ENCODE results near the gene TRAF5. TPM values are rescaled to one million over a fixed set of nuclear protein-coding genes. Genes with fewer than 3 reads are reported as not detected.

The TRAF5 gene
- polyA plus RNA-seq, 1 experiment, result 39.8 TPM

DNA sequence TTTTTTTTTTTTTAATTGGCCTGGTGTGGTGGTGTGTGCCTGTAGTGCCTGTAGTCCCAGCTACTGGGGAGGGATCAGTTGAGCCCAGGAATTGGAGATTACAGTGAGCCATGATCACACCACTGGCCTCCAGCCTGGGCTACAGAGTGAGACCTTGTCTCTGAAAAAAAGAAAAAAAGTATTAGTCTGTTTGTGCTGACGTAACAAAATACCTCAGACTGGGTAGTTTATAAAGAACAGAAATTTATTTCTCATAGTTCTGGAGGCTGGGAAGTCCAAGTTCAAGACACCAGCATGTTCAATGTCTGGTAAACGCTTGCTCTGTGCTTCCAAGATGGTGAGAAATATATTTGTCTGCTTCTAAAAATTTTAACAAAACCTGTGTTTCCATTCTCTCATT lies 25.8 kb downstream of the TRAF5 start:
- Histone ChIP-seq H3K27me3 (ENCODE audit: control insufficient read depth, insufficient read depth, low read length) (no peaks in the 10 kb centered on the region), H3K4me3 (ENCODE audit: low read depth, low read length) (no peak overlapping the region), H3K36me3 (ENCODE audit: control insufficient read depth, insufficient read depth, low read length) (peaks cover 8% of the 10 kb centered on the region; the same call in 1 of the 2 replicates)
- TF ChIP-seq, protein P1, sequence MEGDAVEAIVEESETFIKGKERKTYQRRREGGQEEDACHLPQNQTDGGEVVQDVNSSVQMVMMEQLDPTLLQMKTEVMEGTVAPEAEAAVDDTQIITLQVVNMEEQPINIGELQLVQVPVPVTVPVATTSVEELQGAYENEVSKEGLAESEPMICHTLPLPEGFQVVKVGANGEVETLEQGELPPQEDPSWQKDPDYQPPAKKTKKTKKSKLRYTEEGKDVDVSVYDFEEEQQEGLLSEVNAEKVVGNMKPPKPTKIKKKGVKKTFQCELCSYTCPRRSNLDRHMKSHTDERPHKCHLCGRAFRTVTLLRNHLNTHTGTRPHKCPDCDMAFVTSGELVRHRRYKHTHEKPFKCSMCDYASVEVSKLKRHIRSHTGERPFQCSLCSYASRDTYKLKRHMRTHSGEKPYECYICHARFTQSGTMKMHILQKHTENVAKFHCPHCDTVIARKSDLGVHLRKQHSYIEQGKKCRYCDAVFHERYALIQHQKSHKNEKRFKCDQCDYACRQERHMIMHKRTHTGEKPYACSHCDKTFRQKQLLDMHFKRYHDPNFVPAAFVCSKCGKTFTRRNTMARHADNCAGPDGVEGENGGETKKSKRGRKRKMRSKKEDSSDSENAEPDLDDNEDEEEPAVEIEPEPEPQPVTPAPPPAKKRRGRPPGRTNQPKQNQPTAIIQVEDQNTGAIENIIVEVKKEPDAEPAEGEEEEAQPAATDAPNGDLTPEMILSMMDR (IDR thresholded peaks at IDR 0.05; ENCODE audit: insufficient read depth, low read depth, low read length), result no peak
- ChIA-PET POLR2A (no interaction called here), CTCF (interaction anchor here (3.5 kb wide), 1 partner anchor 14 kb away, joined by 12 read pairs; no protein-coding TSS in a partner anchor)
- no peak for DNase-seq (ENCODE audit: low read depth)

DNA sequence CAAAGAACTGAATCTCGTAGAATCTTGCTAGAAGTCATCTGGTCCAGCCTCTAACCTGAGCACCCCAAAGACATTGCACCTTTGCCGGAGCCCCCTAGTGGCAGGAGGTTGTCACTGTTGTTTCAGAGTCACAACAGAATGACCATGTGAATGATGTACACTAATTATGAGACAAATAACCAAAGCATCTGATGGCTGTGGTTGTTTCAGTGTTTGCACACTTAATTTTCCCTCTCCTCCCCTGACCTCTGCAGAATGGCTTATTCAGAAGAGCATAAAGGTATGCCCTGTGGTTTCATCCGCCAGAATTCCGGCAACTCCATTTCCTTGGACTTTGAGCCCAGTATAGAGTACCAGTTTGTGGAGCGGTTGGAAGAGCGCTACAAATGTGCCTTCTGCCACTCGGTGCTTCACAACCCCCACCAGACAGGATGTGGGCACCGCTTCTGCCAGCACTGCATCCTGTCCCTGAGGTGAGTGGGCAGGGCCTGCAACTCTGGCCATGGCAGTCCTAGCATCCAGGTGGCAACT lies 26.4 kb downstream of the TRAF5 start:
- TF ChIP-seq, protein P1 (IDR thresholded peaks at IDR 0.05; ENCODE audit: insufficient read depth, low read depth, low read length), result peak; percentile 69
- POLR2A ChIA-PET, result no interaction called here
- Histone ChIP-seq H3K27me3 (ENCODE audit: control insufficient read depth, insufficient read depth, low read length) (no peaks in the 10 kb centered on the region), H3K4me3 (ENCODE audit: low read depth, low read length) (no peak overlapping the region), H3K36me3 (ENCODE audit: control insufficient read depth, insufficient read depth, low read length) (peaks cover 8% of the 10 kb centered on the region; the same call in 1 of the 2 replicates)
- CTCF ChIA-PET, result interaction anchor here (1.2 kb wide), 1 partner anchor 25 kb away, joined by 3 read pairs; no protein-coding TSS in a partner anchor
- no peak for DNase-seq (ENCODE audit: low read depth)

DNA sequence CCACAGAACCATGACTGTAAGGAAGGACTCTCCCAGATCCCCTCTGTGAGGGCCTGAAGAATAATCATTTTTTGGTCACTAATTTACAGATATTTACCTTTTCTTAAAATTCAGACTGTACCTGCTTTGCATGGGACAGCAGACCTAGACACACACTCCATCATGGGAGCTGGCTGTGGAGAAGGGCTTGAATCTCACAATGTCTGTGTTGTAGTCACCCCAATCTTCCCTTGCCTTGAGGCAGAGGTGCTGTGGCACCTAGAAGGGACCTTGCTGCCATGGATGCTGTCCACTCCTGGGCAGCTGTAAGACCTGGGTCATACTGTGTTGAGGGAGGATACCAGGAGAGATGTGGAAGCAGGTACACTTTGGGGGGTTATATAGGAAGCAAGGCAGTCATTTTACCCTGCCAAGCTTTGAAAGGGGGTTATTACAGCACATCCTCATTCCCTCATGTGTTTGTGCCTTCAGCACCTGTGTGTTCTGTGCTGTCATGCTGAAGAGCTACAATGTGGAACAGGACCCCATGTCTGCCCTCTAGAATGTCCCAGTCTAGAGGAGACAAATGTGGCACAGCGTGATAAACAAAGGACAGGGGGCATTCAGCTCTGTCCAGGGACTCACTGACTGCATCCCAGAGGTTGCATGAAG lies 27.1 kb downstream of the TRAF5 start:
- Histone ChIP-seq H3K4me3 (ENCODE audit: low read depth, low read length) (no peak overlapping the region), H3K36me3 (ENCODE audit: control insufficient read depth, insufficient read depth, low read length) (peaks cover 8% of the 10 kb centered on the region; the same call in 1 of the 2 replicates), H3K27me3 (ENCODE audit: control insufficient read depth, insufficient read depth, low read length) (no peaks in the 10 kb centered on the region)
- ChIA-PET CTCF (interaction anchor here (1.2 kb wide), 1 partner anchor 26 kb away, joined by 3 read pairs; no protein-coding TSS in a partner anchor), POLR2A (no interaction called here)
- no peak for DNase-seq (ENCODE audit: low read depth)
- TF ChIP-seq, protein P1 (IDR thresholded peaks at IDR 0.05; ENCODE audit: insufficient read depth, low read depth, low read length), result no peak

DNA sequence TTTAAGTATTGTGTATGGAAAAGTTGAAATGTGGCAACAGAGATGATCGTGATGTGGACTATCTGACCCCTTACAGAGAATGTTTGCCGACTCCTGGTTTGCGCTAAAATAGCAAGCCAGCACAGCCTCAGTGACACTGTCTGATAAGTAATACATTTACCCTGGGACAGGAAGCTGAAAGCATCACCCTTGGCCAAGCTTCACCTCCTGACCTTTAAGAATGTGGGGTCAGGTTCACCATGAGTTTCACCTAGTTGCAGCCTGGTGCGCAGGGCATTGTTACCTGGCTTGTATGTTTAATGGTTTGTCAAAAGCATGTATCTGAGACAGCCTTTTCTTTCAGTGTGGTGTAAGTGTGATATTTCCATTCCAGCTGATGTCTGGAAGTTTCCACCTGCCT lies 29.2 kb downstream of the TRAF5 start:
- CTCF ChIA-PET, result interaction anchor here (1.4 to 2.9 kb wide), 2 partner anchors 33 to 121 kb away, joined by 4 to 10 read pairs; no protein-coding TSS in a partner anchor
- Histone ChIP-seq H3K4me3 (ENCODE audit: low read depth, low read length) (no peak overlapping the region), H3K27me3 (ENCODE audit: control insufficient read depth, insufficient read depth, low read length) (no peaks in the 10 kb centered on the region), H3K36me3 (ENCODE audit: control insufficient read depth, insufficient read depth, low read length) (peaks cover 8% of the 10 kb centered on the region; the same call in 1 of the 2 replicates)
- DNase-seq (ENCODE audit: low read depth), result no peak
- POLR2A ChIA-PET, result no interaction called here
- TF ChIP-seq, protein P1 (IDR thresholded peaks at IDR 0.05; ENCODE audit: insufficient read depth, low read depth, low read length), result no peak

DNA sequence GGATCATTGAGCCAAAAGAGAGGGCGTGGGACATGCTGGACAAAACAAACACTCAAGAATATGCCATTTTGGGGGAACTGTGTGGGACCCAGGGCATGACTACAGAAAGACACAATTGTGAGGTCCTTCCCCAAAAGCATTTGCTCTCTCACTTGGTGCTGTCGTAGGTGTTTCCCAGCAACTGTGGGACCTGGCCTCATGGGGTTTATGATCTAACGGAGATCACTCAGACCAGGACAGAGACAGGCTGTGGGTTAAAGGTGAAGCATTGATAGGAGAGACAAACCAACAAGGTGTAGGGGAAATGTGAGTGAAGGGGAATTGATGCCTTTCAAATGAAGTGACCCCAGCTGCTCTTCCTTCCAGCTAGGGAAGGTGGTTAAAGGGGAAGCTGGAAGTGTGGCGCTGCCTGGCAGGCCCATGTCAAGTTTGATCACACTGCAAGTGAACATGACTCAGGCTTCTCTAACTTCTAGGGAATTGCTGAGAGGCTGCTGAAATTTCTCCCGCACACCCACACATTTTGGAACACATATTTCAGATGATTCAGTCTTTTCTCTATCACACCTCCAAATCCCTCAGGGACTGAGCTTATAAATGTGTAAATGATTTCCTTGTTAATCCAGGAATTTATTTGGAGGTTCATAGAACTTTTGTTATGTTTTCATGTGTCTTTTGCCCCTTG lies 30.2 kb downstream of the TRAF5 start:
- ChIA-PET POLR2A (interaction anchor here (0.6 kb wide), 1 partner anchor 10 kb away, joined by 3 read pairs; no protein-coding TSS in a partner anchor), CTCF (interaction anchor here (1.0 to 2.9 kb wide), 5 partner anchors 9 to 120 kb away, joined by 3 to 10 read pairs (median 3); no protein-coding TSS in a partner anchor)
- Histone ChIP-seq H3K36me3 (ENCODE audit: control insufficient read depth, insufficient read depth, low read length) (peaks cover 8% of the 10 kb centered on the region; the same call in 1 of the 2 replicates), H3K4me3 (ENCODE audit: low read depth, low read length) (no peak overlapping the region), H3K27me3 (ENCODE audit: control insufficient read depth, insufficient read depth, low read length) (no peaks in the 10 kb centered on the region)
- no peak for DNase-seq (ENCODE audit: low read depth)
- TF ChIP-seq, protein P1 (IDR thresholded peaks at IDR 0.05; ENCODE audit: insufficient read depth, low read depth, low read length), result no peak

Measured in BJ (cell line).